A549 (cell line): ENCODE measurements around the gene CRK. TPM values are rescaled to one million over a fixed set of nuclear protein-coding genes. Genes with fewer than 3 reads are reported as not detected.
"Not testable (repeated sequence)": the region's sequence is repeated elsewhere in the genome, so short reads cannot be mapped to it uniquely, and the experiment has no call there.

ENCODE experiments used
- ATAC-seq, 2 experiments: fragments of 200-7000 bp in 1 of 2; fragments of >200 bp in 1 of 2; cut with Nextera tagmentation in 1 of 2; cut with Tn5 transposase in 1 of 2; 3 replicates each; pipeline versions ENCODE4 v1.8.0 to v1.9.1; 2018 to 2020; ENCODE audit warnings: mild to moderate bottlenecking in 1 of 2, moderate library complexity in 1 of 2
- CTCF ChIA-PET: fragments of 300-600 bp; sonication (Branson Sonifier 250); formaldehyde crosslinking; extraction: SDS; loops from one replicate; lab custom pipeline; 2021; ENCODE audit warnings: antibody characterized with exemption, inconsistent platforms; lab: Yijun Ruan, JAX
- POLR2A ChIA-PET: fragments of 350-600 bp; formaldehyde crosslinking; extraction: SDS; loops from one replicate; lab custom pipeline; 2021; ENCODE audit warnings: antibody characterized with exemption, inconsistent platforms; lab: Yijun Ruan, JAX
- DNase-seq, 2 experiments: peaks; one replicate each; pipeline versions ENCODE4 v3.0.0 to v3.0.0-alpha.2; 2011 to 2016; ENCODE audit warnings: low read depth in 1 of 2, low spot score in 1 of 2
- FAIRE-seq: peaks from 2 replicates; lab custom pipeline; 2011; peaks lifted over from hg19 to GRCh38; lab: Jason Lieb, UNC
- H3K27ac ChIP-seq, 2 experiments: fragments of >200 bp; sonication (Bioruptor Twin); formaldehyde crosslinking; 3 replicates each; pipeline ENCODE4 v1.5.1; 2016 to 2017
- H3K4me1 ChIP-seq: fragments of >200 bp; sonication (Bioruptor Twin); formaldehyde crosslinking; 3 replicates; pipeline ENCODE4 v1.6.1; 2016
- H3K4me2 ChIP-seq: fragments of >200 bp; sonication (Bioruptor Twin); formaldehyde crosslinking; 3 replicates; pipeline ENCODE4 v1.6.1; 2016
- H3K4me3 ChIP-seq: fragments of >200 bp; sonication (Bioruptor Twin); formaldehyde crosslinking; 3 replicates; pipeline ENCODE4 v1.5.1; 2016
- H3K9me3 ChIP-seq: fragments of >200 bp; sonication (Bioruptor Twin); formaldehyde crosslinking; 3 replicates; pipeline ENCODE4 v1.6.1; 2016
- ATOH8 ChIP-seq: fragments of 250-450 bp; sonication (Bioruptor Pico); IDR thresholded peaks from 2 replicates; pipeline ENCODE4 v1.5.0; 2020; ENCODE audit warnings: low read depth, mild to moderate bottlenecking, moderate library complexity
- CBX2 ChIP-seq: fragments of 200-600 bp; sonication (generic); IDR thresholded peaks from 2 replicates; pipeline ENCODE4 v1.6.1; 2016; ENCODE audit warnings: low read depth, mild to moderate bottlenecking, borderline replicate concordance
- CHD4 ChIP-seq: fragments of 200-600 bp; sonication (generic); IDR thresholded peaks from 2 replicates; pipeline ENCODE4 v1.6.1; 2016; ENCODE audit warnings: antibody characterized with exemption, mild to moderate bottlenecking, borderline replicate concordance
- ELK1 ChIP-seq: fragments of 150-350 bp; IDR thresholded peaks from 2 replicates; pipeline ENCODE4 v1.6.1; 2014; ENCODE audit warnings: low read depth, mild to moderate bottlenecking, low read length
- GATA3 ChIP-seq: IDR thresholded peaks from 2 replicates; pipeline ENCODE4 v1.6.1; 2012; ENCODE audit warnings: borderline replicate concordance
- HDAC2 ChIP-seq: fragments of 200-600 bp; sonication (generic); IDR thresholded peaks from 2 replicates; pipeline ENCODE4 v1.6.1; 2016
- HES2 ChIP-seq: fragments of >200 bp; sonication (Bioruptor Twin); formaldehyde crosslinking; IDR thresholded peaks from 2 replicates; pipeline ENCODE4 v1.6.1; 2016
- HEYL ChIP-seq: fragments of 250-450 bp; sonication (Bioruptor Pico); IDR thresholded peaks from 2 replicates; pipeline ENCODE4 v1.8.0; 2021; ENCODE audit warnings: mild to moderate bottlenecking, moderate library complexity
- HOXB13 ChIP-seq: fragments of 250-450 bp; sonication (Bioruptor Pico); IDR thresholded peaks from 2 replicates; pipeline ENCODE4 v1.5.0; 2020; ENCODE audit warnings: low read depth, mild to moderate bottlenecking, moderate library complexity
- JUNB ChIP-seq: fragments of >200 bp; sonication (Bioruptor Twin); formaldehyde crosslinking; IDR thresholded peaks from 2 replicates; pipeline ENCODE4 v1.6.1; 2016
- MYC ChIP-seq: IDR thresholded peaks from 2 replicates; pipeline ENCODE4 v1.6.1; 2012; ENCODE audit warnings: mild to moderate bottlenecking, inconsistent platforms, low read length, improper control_type of control experiment, borderline replicate concordance
- NFE2L2 ChIP-seq: fragments of 150-350 bp; conservative IDR thresholded peaks from 2 replicates; pipeline ENCODE4 v1.6.1; 2014; ENCODE audit warnings: low read length
- NR3C1 ChIP-seq: fragments of >200 bp; sonication (Bioruptor Twin); formaldehyde crosslinking; IDR thresholded peaks from 3 replicates; pipeline ENCODE4 v1.6.1; 2017
- PBX3 ChIP-seq: IDR thresholded peaks from 2 replicates; pipeline ENCODE4 v1.6.1; 2012
- POLR2A ChIP-seq: IDR thresholded peaks from 2 replicates; pipeline ENCODE4 v1.6.1; 2012; ENCODE audit warnings: mild to moderate bottlenecking, low read length
- RAD21 ChIP-seq, 2 experiments: fragments of >200 bp in 1 of 2; sonication (Bioruptor Twin) in 1 of 2; formaldehyde crosslinking in 1 of 2; IDR thresholded peaks in 1 of 2; conservative IDR thresholded peaks in 1 of 2; 2 replicates in 1 of 2; 3 replicates in 1 of 2; pipeline ENCODE4 v1.6.1; 2012 to 2018; ENCODE audit warnings: inconsistent platforms in 1 of 2
- REST ChIP-seq: fragments of 200-600 bp; sonication (generic); IDR thresholded peaks from 2 replicates; pipeline ENCODE4 v1.6.1; 2016; ENCODE audit warnings: antibody characterized with exemption, mild to moderate bottlenecking, moderate library complexity
- SMC3 ChIP-seq: fragments of >200 bp; sonication (Bioruptor Twin); formaldehyde crosslinking; IDR thresholded peaks from 3 replicates; pipeline ENCODE4 v1.6.1; 2018; ENCODE audit warnings: inconsistent platforms
- SREBF2 ChIP-seq: fragments of 450-650 bp; IDR thresholded peaks from 2 replicates; pipeline ENCODE4 v1.6.1; 2014; ENCODE audit warnings: mild to moderate bottlenecking, moderate library complexity
- TFCP2L1 ChIP-seq: fragments of 250-450 bp; sonication (Bioruptor Pico); IDR thresholded peaks from 2 replicates; pipeline ENCODE4 v1.5.0; 2021; ENCODE audit warnings: mild to moderate bottlenecking
- ZC3H11A ChIP-seq: fragments of 450-650 bp; IDR thresholded peaks from 2 replicates; pipeline ENCODE4 v1.6.1; 2014; ENCODE audit warnings: antibody characterized with exemption, mild to moderate bottlenecking
- ZFP36 ChIP-seq: fragments of 450-650 bp; IDR thresholded peaks from 2 replicates; pipeline ENCODE4 v1.6.1; 2014; ENCODE audit warnings: borderline replicate concordance; ENCODE audit not compliant: partially characterized antibody
- ZSCAN20 ChIP-seq: fragments of 250-450 bp; sonication (Bioruptor Pico); IDR thresholded peaks from 2 replicates; pipeline ENCODE4 v1.8.0; 2022; ENCODE audit warnings: mild to moderate bottlenecking, moderate library complexity
- WGBS: methylation state at CpG from one replicate; pipeline ENCODE4 v1.1.6; 2017; ENCODE audit errors: missing lambda C conversion rate; 5-methylcytosine and 5-hydroxymethylcytosine counted together
- polyA plus RNA-seq, 4 experiments: library from polyadenylated mRNA; depleted of rRNA in 3 of 4; stranded (reverse); fragments of >200 nt; fragmentation: RNase III in 1 of 4; extraction: RNeasy Plus Mini Kit Qiagen cat#74134 plus additional on column Dnase treatment in 1 of 4; gene quantifications; 2 replicates in 3 of 4; 3 replicates in 1 of 4; pipeline ENCODE4 v1.2.3, GENCODE V29; 2011 to 2017

The CRK gene
- polyA plus RNA-seq, 2 of the 4 experiments (the other 2 are of a cell fraction) = 76.5 to 124 TPM

GRCh38 chr17:1420163-1420562 lies 35.9 kb downstream of the CRK start:
- Histone ChIP-seq H3K4me3 (no peak overlapping the region), H3K27ac (no peak overlapping the region), H3K4me1 (peaks cover 22% of the 10 kb centered on the region), H3K4me2 (no peak overlapping the region), H3K9me3 (no peaks in the 10 kb centered on the region)
- POLR2A ChIA-PET = no interaction called here
- FAIRE-seq = no peak
- CTCF ChIA-PET = interaction anchor here (1.3 to 1.8 kb wide), 2 partner anchors 17 to 55 kb away, joined by 6 read pairs; no protein-coding TSS in a partner anchor
- ATAC-seq = no peak
- 95% methylated on average over 11 of the region's 11 CpGs for WGBS
- TF ChIP-seq REST (no peak), HEYL (no peak), CHD4 (no peak), ZFP36 (no peak), TFCP2L1 (no peak), MYC (no peak), NR3C1 (no peak), JUNB (no peak), NFE2L2 (no peak), SREBF2 (no peak), PBX3 (no peak), POLR2A (no peak), ATOH8 (CRISPR knock-in tag) (no peak)
- DNase-seq = no peak

- H3K4me1 ChIP-seq = peaks cover 12% of the 10 kb centered on the region
- H3K4me2 ChIP-seq, ATAC-seq, POLR2A ChIA-PET, H3K4me3 ChIP-seq, H3K27ac ChIP-seq, H3K9me3 ChIP-seq, FAIRE-seq, DNase-seq: not testable (repeated sequence)
- 91% methylated on average over 10 of the region's 10 CpGs for WGBS
- CTCF ChIA-PET = interaction anchor here (1.6 to 1.8 kb wide), 2 partner anchors 19 to 211 kb away, joined by 4 to 6 read pairs; no protein-coding TSS in a partner anchor
Measured at GRCh38 chr17:1418476-1418875, 37.6 kb downstream of the CRK start.

GRCh38 chr17:1416414-1416813 lies 39.6 kb downstream of the CRK start:
- TF ChIP-seq SMC3 = no peak
- no peak for TF ChIP-seq CBX2
- H3K27ac ChIP-seq = no peak overlapping the region
- DNase-seq (no peak), FAIRE-seq (no peak), ATAC-seq (no peak)
- no peaks in the 10 kb centered on the region for H3K9me3 ChIP-seq
- POLR2A ChIA-PET = no interaction called here
- no peak overlapping the region for H3K4me3 ChIP-seq
- CTCF ChIA-PET = interaction anchor here (0.7 to 1.7 kb wide), 4 partner anchors 12 to 196 kb away, joined by 3 to 4 read pairs (median 3); no protein-coding TSS in a partner anchor
- H3K4me2 ChIP-seq = no peak overlapping the region
- WGBS = 91% methylated on average over 5 of the region's 5 CpGs
- H3K4me1 ChIP-seq = no peaks in the 10 kb centered on the region

GRCh38 chr17:1414634-1415033 lies 41.4 kb downstream of the CRK start:
- POLR2A ChIA-PET = no interaction called here
- Histone ChIP-seq H3K4me1 (no peaks in the 10 kb centered on the region), H3K4me2 (no peak overlapping the region), H3K9me3 (no peaks in the 10 kb centered on the region), H3K4me3 (no peak overlapping the region), H3K27ac (no peak overlapping the region)
- CTCF ChIA-PET = interaction anchor here (0.6 to 1.6 kb wide), 6 partner anchors 9 to 162 kb away, joined by 3 to 6 read pairs (median 4); partner anchors contain the start of gene YWHAE
- DNase-seq = no peak
- 87% methylated on average over 10 of the region's 10 CpGs for WGBS
- peak; percentile 8 to 44; a peak in 3 of 6 replicates for ATAC-seq
- no peak for FAIRE-seq
- no peak for TF ChIP-seq ELK1
- TF ChIP-seq PBX3 = no peak
- TF ChIP-seq ZSCAN20 = no peak
- TF ChIP-seq HDAC2 = no peak
- TF ChIP-seq GATA3 = no peak
- TF ChIP-seq HES2 = no peak
- TF ChIP-seq RAD21 (conservative IDR thresholded peaks at IDR 0.05 in 1 of 2, IDR thresholded peaks at IDR 0.05 in 1 of 2) = no peak
- no peak for TF ChIP-seq ZC3H11A
- TF ChIP-seq HOXB13 (CRISPR knock-in tag) = no peak
- no peak for TF ChIP-seq CBX2
